A549 treated with RU486 at 1 μM for 4 hours (cell line): ENCODE results near the gene NRXN2. TPM values are rescaled to one million over a fixed set of nuclear protein-coding genes. Genes with fewer than 3 reads are reported as not detected.

Experiments
- total RNA-seq: library from RNA; stranded (reverse); fragments of 200-300 nt; extraction: Qiagen RNA extraction; gene quantifications from 5 replicates; pipeline ENCODE4 v1.2.3, GENCODE V29; 2022; ENCODE audit warnings: low read depth

NRXN2 gene
- total RNA-seq: 0.08 to 0.34 TPM (median 0.30 TPM) in 4 of 5 replicates, not detected in the other

GRCh38 chr11:64723117-64723906 is at the start of gene NRXN2:
TSS of gene NRXN2 (minus strand) at chr11:64723197. CDS start at chr11:64713699, 9,498 bp downstream.

DNA sequence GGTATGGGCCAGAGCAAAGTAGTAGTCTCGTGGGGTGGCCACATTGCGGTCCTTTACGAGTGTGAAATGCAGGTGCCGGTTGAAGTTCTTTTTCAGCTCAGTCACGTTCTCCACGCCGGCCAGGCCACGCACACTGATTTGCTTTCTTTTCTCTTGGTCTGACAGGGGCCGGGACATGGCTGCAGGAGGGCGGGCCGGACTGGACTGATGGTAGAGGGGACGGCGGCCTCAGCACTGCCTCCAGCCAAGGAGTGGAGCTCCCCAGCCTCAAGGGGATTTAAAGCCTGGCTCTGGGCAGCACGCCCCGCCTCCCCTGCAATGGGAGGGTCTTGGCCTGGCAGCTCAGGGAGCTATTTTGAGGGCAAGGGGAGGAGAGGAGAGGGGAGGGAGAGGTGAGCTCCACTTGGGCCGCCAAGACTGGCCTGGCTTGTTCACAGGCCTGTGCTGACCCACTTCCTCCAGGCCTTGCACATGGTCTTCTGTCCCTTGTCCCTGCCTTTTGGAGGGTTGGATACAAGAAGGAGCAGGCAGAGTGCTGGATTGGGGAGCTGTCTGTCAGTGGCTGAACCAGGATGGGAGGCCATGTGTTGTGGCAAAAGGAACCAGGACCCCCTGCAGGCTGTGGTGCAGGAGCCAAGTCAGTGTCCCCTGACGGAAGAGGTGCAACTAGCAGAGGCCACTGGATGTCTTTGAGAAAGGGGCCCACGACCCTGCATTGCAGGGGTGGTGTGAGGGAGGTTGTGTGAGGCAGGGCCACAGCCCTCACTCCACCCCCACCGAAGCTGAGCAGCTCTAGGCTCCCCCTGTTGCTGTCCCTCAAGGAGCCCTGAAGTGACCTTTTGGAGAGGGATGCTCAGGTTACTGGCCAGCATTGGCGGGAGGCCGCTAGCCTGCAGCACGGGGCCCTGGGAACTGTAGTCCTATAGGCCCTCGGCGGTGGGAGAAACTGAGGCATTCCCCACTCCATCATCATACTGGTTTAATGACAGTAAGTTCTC is 37.0 kb upstream of the NRXN2 start, which contains the start of gene PYGM:
PYGM (minus strand) TSS at position 253 of the 998 bp plus-strand sequence; CDS start at position 177, 76 bp downstream.

DNA sequence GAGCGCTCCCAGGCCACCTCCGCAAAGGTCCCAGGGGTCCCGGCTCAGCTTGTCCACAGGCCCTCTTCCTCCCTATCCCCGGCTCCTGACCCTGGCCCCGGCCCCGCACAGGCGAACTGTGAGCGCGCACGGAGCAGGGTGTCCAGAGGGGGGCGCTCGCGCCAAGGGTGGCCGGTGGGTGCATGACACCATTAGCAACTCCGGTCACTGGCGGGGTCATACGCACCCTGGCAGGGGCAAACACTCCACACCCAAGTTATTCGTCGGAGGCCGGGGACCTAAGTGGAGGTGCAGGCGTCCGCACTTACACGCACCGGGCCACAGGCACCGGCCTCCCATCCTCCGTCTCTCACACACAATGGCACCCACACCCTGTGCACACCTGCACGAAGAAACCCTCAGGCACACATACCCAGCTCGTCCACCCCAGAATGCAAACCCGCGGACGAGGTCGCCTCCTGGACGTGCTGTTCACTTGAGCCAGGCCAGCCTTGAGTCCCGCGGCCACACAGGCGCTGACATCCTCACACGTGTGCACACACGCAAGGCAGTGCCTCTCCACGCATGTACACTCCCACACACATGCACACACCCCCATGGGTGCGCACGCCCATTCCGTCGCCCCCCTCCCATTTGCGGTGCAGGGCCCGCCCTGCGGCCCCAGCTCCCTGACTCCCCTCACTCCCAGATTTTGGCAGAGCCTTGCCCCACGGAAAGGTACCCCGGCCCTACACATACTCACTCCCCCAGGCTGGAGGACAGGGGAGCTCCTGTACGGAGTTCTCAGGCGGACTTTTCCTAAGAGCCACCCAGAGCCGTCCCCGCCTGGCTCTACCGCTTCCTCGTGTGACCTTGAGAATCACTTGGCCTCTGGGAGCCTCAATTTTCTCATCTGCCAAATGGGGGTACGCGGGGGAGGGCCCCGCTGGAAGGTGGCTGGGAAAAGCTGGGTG is 20.9 kb upstream of the NRXN2 start, which contains the start of gene RASGRP2:
RASGRP2 (minus strand) TSS at position 552 of the 953 bp plus-strand sequence. CDS start 1,276 bp downstream, outside the sequence.

DNA sequence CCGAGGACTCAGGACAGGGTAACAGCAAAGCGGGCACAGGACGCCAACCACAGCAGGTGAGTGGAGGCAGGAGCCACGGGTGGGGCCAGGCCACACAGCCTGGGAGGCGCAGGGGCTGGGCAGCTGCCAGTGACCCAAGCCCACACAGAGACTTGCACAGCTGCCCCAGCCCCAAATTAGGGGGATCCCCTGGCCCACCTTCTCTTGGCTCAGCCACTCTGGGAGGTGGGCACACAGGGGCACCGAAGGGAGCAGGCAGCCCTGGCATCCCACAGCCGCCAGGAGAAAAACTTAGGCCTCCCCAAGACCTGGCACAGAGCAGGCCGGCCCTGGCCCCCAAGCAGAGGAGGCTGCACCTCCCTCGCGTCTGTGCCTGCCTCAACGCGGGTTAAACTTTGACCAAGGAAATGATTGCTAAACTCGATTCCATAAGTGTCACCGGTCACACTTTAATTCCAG is 132.2 kb downstream of the NRXN2 start, which contains the start of gene SLC22A12:
SLC22A12 (plus strand) TSS at position 458 of the 459 bp plus-strand sequence. CDS start 337 bp downstream, outside the sequence.

Other genes with a start within 250 kb of the NRXN2 start
- gene SLC22A11, start 167.3 kb downstream of the NRXN2 start, total RNA-seq: 0.05 to 0.32 TPM (median 0.13 TPM) in 3 of 5 replicates, not detected in the others
- not detected in 5 replicates for gene SLC22A12, start 132.0 kb downstream of the NRXN2 start, total RNA-seq
- 0.41 to 1.5 TPM (median 1.2 TPM) in 5 replicates for gene RASGRP2, start 20.9 kb upstream of the NRXN2 start, total RNA-seq
- gene PYGM, start 36.8 kb upstream of the NRXN2 start, total RNA-seq: 0.21 to 0.43 TPM (median 0.30 TPM) in 5 replicates
- gene SF1, start 55.3 kb upstream of the NRXN2 start, total RNA-seq: 171 to 227 TPM (median 177 TPM) in 5 replicates
- gene MAP4K2, start 80.0 kb upstream of the NRXN2 start, total RNA-seq: 5.7 to 11.1 TPM (median 9.0 TPM) in 5 replicates
- gene MEN1, start 87.4 kb upstream of the NRXN2 start, total RNA-seq: 25.5 to 41.2 TPM (median 37.0 TPM) in 5 replicates
- 0.95 to 1.9 TPM (median 1.5 TPM) in 5 replicates for gene CDC42BPG, start 121.5 kb upstream of the NRXN2 start, total RNA-seq
- gene EHD1, start 155.4 kb upstream of the NRXN2 start, total RNA-seq: 105 to 137 TPM (median 131 TPM) in 5 replicates
- 13.4 to 25.2 TPM (median 22.4 TPM) in 5 replicates for gene ATG2A, start 194.0 kb upstream of the NRXN2 start, total RNA-seq
- 4.3 to 5.9 TPM (median 4.6 TPM) in 5 replicates for gene PPP2R5B, start 201.5 kb upstream of the NRXN2 start, total RNA-seq
- gene GPHA2, start 212.7 kb upstream of the NRXN2 start, total RNA-seq: not detected in 5 replicates
- not detected in 5 replicates for gene MAJIN, start 248.9 kb upstream of the NRXN2 start, total RNA-seq